Measurements from ENCODE around the gene RGMB.

RGMB gene

DNA sequence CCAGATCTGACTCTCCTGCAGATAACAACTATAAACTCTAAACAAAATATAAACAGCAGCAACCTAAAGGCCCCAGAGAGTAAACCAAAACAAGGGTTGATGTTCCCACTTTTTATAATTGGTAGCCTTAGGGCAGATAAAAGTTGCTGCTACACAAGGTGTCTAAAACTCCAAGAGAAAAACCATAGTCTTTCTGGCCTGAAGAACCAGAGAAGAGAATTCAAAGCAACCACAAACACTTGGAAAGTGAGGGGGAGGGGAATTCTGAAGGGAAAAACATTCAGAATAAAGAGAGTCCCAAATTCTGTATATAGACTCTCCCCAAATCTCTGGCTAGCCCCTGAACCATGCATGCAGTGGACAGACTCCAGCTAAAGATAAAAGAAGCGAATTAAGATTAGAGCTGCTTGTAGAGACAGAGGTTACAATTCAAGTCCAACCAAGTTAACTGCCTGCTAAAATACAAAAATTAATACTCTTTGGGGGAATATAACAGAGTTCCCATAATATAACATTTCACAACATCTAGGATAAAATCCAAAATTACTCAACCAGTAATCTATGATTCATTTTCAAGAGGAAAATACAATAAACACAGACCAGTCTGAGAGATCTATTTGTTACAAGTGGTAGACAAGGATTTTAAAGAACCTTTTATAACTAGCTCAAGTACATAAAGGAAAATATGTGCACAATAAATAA is 37.5 kb upstream of the RGMB start:
- TF ChIP-seq NFIC (IDR thresholded peaks at IDR 0.05) (no peak), YY1 (IDR thresholded peaks at IDR 0.05; ENCODE audit: low read depth) (no peak), TEAD4 (IDR thresholded peaks at IDR 0.05) (no peak), EGR1 (IDR thresholded peaks at IDR 0.05) (no peak), USF1 (IDR thresholded peaks at IDR 0.05) (no peak), FOXM1 (IDR thresholded peaks at IDR 0.05; ENCODE audit: borderline replicate concordance, low read depth) (no peak)

DNA sequence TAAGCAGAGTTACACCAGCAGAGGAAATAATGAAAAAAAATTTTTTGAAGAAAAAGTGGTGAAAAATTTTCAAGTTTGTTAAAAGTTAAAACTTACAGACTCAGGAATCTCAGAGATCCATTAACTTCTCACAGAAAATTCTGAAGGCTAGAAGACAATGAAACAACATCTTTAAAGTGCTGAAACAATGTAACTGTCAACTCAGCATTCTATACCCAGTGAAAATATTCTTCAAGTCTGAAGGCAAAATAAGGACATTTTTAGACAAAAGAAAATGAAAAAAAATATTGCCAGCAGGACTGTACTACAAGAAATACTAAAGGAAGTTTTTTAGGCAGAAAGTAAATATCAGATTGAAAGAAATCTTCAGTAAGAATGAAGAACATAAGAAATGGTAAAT is 36.7 kb upstream of the RGMB start:
- TF ChIP-seq REST (IDR thresholded peaks at IDR 0.05; ENCODE audit: low read depth) (no peak), USF1 (IDR thresholded peaks at IDR 0.05) (no peak), YY1 (IDR thresholded peaks at IDR 0.05; ENCODE audit: low read depth) (no peak), CREB1 (IDR thresholded peaks at IDR 0.05; ENCODE audit: low read depth) (no peak), TAF1 (IDR thresholded peaks at IDR 0.05; ENCODE audit: low read depth) (no peak), TEAD4 (IDR thresholded peaks at IDR 0.05) (no peak), CEBPB (IDR thresholded peaks at IDR 0.05) (no peak), FOXM1 (IDR thresholded peaks at IDR 0.05; ENCODE audit: borderline replicate concordance, low read depth) (no peak), RAD21 (IDR thresholded peaks at IDR 0.05; ENCODE audit: low read depth) (no peak), EP300 (IDR thresholded peaks at IDR 0.05; ENCODE audit: borderline replicate concordance) (no peak), TCF12 (IDR thresholded peaks at IDR 0.05; ENCODE audit: low read depth) (no peak), ZBTB7A (IDR thresholded peaks at IDR 0.05; ENCODE audit: low read depth) (no peak), EGR1 (IDR thresholded peaks at IDR 0.05) (no peak), NFIC (IDR thresholded peaks at IDR 0.05) (no peak)
- TF ChIP-seq, protein P1, sequence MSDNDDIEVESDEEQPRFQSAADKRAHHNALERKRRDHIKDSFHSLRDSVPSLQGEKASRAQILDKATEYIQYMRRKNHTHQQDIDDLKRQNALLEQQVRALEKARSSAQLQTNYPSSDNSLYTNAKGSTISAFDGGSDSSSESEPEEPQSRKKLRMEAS (IDR thresholded peaks at IDR 0.05) = no peak

DNA sequence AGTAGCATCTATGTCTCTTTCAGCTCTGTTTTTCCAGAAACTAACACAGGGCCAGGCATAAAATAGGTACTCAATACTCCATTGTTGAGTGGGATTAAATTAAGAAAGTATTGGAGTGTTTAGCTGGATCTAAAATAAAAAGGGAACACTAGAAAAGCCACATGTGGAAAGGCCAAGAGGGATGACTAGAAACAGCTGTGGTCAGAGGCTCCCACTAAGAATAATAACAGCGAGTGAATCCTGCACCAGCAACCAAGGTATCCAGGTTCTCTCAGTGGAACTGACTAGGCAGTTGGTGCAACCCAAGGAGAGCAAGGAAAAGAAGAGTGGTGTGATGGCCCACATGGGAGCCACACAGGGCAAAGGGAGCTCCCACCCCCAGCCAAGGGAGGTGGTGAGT is 31.5 kb upstream of the RGMB start:
- no peak for TF ChIP-seq ZBTB7A (IDR thresholded peaks at IDR 0.05; ENCODE audit: low read depth)
- TF ChIP-seq YY1 (IDR thresholded peaks at IDR 0.05; ENCODE audit: low read depth) = no peak
- no peak for TF ChIP-seq EGR1 (IDR thresholded peaks at IDR 0.05)
- TF ChIP-seq, protein P1 (IDR thresholded peaks at IDR 0.05) = no peak
- TF ChIP-seq RAD21 (IDR thresholded peaks at IDR 0.05; ENCODE audit: low read depth) = no peak
- TF ChIP-seq TCF12 (IDR thresholded peaks at IDR 0.05; ENCODE audit: low read depth) = no peak
- TF ChIP-seq CREB1 (IDR thresholded peaks at IDR 0.05; ENCODE audit: low read depth) = no peak
- TF ChIP-seq USF1 (IDR thresholded peaks at IDR 0.05) = no peak

GRCh38 chr5:98742396-98743073 is 30.9 kb upstream of the RGMB start:
- TF ChIP-seq TCF12 (IDR thresholded peaks at IDR 0.05; ENCODE audit: low read depth) (no peak), USF1 (IDR thresholded peaks at IDR 0.05) (no peak), YY1 (IDR thresholded peaks at IDR 0.05; ENCODE audit: low read depth) (no peak), FOXM1 (IDR thresholded peaks at IDR 0.05; ENCODE audit: borderline replicate concordance, low read depth) (no peak), RAD21 (IDR thresholded peaks at IDR 0.05; ENCODE audit: low read depth) (no peak), NFIC (IDR thresholded peaks at IDR 0.05) (no peak), TEAD4 (IDR thresholded peaks at IDR 0.05) (no peak), CREB1 (IDR thresholded peaks at IDR 0.05; ENCODE audit: low read depth) (no peak), EP300 (IDR thresholded peaks at IDR 0.05; ENCODE audit: borderline replicate concordance) (no peak), REST (IDR thresholded peaks at IDR 0.05; ENCODE audit: low read depth) (no peak), CEBPB (IDR thresholded peaks at IDR 0.05) (no peak), ZBTB7A (IDR thresholded peaks at IDR 0.05; ENCODE audit: low read depth) (no peak), TAF1 (IDR thresholded peaks at IDR 0.05; ENCODE audit: low read depth) (no peak), EGR1 (IDR thresholded peaks at IDR 0.05) (no peak)
- TF ChIP-seq, protein P1 (IDR thresholded peaks at IDR 0.05) = no peak

Data from Ishikawa (cell line).